Bronchial epithelial cell (primary cell): ENCODE results near the gene VMP1. TPM values are rescaled to one million over a fixed set of nuclear protein-coding genes. Genes with fewer than 3 reads are reported as not detected.
"Not testable (repeated sequence)": the region's sequence is repeated elsewhere in the genome, so short reads cannot be mapped to it uniquely, and the experiment has no call there.

ENCODE experiments used
- DNase-seq: peaks from one replicate; pipeline ENCODE4 v3.0.0-alpha.2; 2010; ENCODE audit warnings: low read depth
- FAIRE-seq: peaks from 2 replicates; lab custom pipeline; 2011; peaks lifted over from hg19 to GRCh38; lab: Jason Lieb, UNC
- H3K27me3 ChIP-seq: 2 replicates; pipeline ENCODE4 v1.5.1; 2011; ENCODE audit warnings: low read length; ENCODE audit not compliant: control insufficient read depth, insufficient read depth
- H3K36me3 ChIP-seq: 2 replicates; pipeline ENCODE4 v1.5.1; 2011; ENCODE audit warnings: low read length; ENCODE audit not compliant: control insufficient read depth, insufficient read depth
- H3K4me3 ChIP-seq: 2 replicates; pipeline ENCODE4 v1.5.1; 2011; ENCODE audit warnings: mild to moderate bottlenecking, low read depth, low read length, control low read depth
- total RNA-seq: library from RNA; depleted of rRNA; stranded (reverse); fragments of >200 nt; gene quantifications from 2 replicates; pipeline ENCODE4 v1.2.1, GENCODE V29; 2014
- TF ChIP-seq, protein P1 (sequence below): IDR thresholded peaks from 2 replicates; pipeline ENCODE4 v1.5.1; 2011; ENCODE audit warnings: mild to moderate bottlenecking, moderate library complexity, low read length, control low read depth, inconsistent platforms; ENCODE audit not compliant: insufficient read depth, severe bottlenecking

Gene VMP1
- total RNA-seq, 1 donor from 2014 or later: 120 TPM

DNA sequence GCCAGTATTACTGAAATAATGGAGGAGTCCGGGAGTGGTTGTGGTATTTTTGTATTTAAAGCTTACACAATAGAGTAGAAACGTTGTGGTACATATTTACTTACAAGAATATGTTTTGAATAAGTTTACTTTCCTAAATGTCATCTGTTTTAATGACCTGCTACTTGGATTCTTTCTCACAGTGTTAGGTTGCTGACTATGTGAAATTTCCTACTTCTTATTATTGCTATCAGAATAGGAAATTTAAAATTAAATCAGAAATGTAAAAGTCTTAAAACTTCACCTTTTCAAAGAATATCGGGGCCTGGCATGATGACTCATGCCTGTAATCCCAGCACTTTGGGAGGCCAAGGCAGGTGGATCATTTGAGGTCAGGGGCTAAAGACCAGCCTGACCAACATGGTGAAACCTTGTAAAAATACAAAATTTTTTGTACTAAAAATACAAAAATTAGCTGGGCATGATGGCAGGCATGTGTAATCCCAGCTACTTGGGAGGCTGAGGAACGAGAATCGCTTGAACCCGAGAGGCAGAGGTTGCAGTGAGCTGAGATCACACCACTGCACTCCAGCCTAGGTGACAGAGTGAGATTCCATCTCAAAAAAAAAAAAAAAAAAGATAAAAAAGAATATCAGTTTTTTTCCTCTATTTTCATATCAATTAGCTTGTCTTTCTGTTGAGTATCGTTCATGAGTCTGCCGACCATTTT, 77.8 kb downstream of the VMP1 start:
- no peaks in the 10 kb centered on the region for H3K36me3 ChIP-seq
- no peak for FAIRE-seq
- TF ChIP-seq, protein P1, sequence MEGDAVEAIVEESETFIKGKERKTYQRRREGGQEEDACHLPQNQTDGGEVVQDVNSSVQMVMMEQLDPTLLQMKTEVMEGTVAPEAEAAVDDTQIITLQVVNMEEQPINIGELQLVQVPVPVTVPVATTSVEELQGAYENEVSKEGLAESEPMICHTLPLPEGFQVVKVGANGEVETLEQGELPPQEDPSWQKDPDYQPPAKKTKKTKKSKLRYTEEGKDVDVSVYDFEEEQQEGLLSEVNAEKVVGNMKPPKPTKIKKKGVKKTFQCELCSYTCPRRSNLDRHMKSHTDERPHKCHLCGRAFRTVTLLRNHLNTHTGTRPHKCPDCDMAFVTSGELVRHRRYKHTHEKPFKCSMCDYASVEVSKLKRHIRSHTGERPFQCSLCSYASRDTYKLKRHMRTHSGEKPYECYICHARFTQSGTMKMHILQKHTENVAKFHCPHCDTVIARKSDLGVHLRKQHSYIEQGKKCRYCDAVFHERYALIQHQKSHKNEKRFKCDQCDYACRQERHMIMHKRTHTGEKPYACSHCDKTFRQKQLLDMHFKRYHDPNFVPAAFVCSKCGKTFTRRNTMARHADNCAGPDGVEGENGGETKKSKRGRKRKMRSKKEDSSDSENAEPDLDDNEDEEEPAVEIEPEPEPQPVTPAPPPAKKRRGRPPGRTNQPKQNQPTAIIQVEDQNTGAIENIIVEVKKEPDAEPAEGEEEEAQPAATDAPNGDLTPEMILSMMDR: no peak
- no peaks in the 10 kb centered on the region for H3K27me3 ChIP-seq
- DNase-seq: no peak
- no peak overlapping the region for H3K4me3 ChIP-seq

DNA sequence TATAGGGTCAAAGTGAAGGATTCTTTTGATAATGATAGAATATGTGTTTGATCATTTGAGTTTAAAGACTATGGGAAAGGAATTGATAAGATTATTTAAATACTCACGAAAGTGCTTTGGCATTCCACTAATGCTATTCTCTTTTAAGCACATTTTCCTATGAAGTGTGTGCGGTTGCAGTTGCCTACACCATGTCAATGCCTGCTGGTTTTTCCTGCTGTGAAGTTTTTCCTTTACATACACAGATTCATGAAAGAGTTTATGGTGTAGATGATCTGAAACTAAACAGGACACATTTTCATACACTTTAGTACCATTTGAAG, 78.7 kb downstream of the VMP1 start:
- H3K4me3 ChIP-seq: no peak overlapping the region
- no peak for FAIRE-seq

DNA sequence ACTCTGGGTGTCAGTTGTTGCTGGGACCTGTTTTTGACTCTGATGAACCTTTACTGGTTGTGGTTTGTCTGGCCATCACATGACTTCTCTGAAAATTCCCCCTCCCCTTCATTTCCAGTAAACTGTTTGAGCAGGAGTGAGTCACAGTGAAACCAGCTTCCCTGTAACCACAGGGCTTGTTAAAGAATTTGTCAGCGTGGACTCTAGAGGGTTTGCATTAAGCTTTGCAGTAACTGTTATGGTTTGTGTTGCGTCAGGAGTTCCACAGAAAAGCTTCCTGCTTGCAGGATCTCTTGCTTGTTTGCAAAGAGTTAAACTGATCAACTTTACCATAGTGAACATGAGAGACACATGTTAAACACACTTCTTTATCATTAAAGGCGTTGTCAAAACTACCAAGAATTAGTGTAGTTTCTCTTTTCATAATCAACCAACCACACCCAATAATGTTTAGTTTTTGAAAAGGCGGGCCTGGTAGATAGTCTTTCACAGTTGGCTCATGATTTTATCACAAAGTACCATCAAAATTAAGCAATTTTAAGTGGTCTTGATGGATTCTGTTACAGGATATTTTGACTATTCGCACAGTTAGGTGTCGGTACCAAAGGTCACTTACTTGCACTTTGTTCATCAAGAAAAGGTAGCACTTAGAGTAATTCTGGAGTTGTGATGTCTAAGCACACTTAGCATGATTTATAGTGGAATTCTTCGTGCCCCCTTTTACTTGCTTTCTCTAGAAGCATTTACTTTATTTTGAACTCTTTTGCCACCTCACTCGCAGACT, 79.3 kb downstream of the VMP1 start:
- peak; percentile 58 for FAIRE-seq
- H3K4me3 ChIP-seq: no peak overlapping the region

More for the DNA sequence above, 78.7 kb downstream of the VMP1 start:
- no peaks in the 10 kb centered on the region for H3K27me3 ChIP-seq
- no peaks in the 10 kb centered on the region for H3K36me3 ChIP-seq
- TF ChIP-seq, protein P1: no peak
- no peak for DNase-seq

DNA sequence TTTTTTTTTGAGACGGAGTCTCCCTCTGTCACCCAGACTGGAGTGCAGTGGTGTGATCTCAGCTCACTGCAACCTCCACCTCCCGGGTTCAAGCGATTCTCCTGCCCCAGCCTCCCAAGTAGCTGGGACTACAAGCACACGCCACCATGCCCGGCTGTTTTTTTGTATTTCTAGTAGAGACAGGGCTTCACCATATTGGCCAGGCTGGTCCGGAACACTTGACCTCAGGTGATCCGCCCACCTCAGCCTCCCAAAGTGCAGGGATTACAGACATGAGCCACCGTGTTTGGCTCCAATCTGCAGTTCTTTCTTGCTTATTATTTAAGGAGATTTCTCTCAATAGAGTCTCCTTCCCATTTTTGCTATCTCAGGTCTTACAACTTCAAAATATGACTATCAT, 82.4 kb downstream of the VMP1 start:
- H3K4me3 ChIP-seq, H3K36me3 ChIP-seq, FAIRE-seq, H3K27me3 ChIP-seq, DNase-seq: not testable (repeated sequence)

More for the DNA sequence above, 79.3 kb downstream of the VMP1 start:
- peak; percentile 100 for DNase-seq
- no peaks in the 10 kb centered on the region for H3K36me3 ChIP-seq
- no peaks in the 10 kb centered on the region for H3K27me3 ChIP-seq
- TF ChIP-seq, protein P1: no peak

DNA sequence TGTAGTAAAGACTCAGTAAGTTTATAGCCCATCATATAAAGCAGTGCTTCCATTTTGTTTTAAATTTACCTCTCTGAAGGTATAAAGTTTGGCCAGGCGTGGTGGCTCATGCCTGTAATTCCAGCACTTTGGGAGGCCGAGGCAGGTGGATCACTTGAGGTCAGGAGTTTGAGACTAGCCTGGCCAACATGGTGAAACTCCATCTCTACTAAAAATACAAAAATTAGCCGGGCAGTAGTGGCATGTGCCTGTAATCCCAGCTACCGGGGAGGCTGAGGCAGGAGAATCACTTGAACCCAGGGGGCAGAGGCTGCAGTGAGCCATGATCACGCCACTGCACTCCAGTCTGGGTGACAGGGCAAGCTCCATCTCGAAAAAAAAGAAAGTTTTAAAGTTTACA, 83.0 kb downstream of the VMP1 start:
- not testable (repeated sequence) for FAIRE-seq

DNA sequence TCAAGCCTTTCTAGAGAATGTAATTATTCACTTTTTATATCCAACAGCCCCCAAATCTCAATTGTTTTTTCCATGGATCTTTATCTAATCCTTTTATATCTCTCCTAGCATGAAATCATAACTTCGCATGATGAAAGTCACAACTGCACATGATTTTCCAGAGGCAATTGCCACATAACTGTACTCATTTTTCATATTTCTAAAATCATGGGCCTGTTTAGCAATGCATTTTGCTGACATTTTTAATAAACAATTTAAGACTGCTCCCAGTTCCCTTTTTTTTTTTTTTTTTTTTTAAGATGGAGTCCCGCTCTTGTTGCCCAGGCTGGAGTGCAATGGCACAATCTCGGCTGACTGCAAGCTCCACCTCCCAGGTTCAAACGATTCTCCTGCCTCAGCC, 83.5 kb downstream of the VMP1 start:
- no peak for FAIRE-seq
- H3K36me3 ChIP-seq: no peaks in the 10 kb centered on the region
- H3K4me3 ChIP-seq: no peak overlapping the region
- DNase-seq: no peak
- TF ChIP-seq, protein P1: no peak
- H3K27me3 ChIP-seq: no peaks in the 10 kb centered on the region

More for the DNA sequence above, 83.0 kb downstream of the VMP1 start:
- not testable (repeated sequence) for DNase-seq, H3K36me3 ChIP-seq, H3K27me3 ChIP-seq, H3K4me3 ChIP-seq
